Activated naive CD8-positive, alpha-beta T cell treated with anti-CD3 and anti-CD28 coated beads, Interleukin-2, amount 50 U/mL, for 24 hours (primary cell): ENCODE measurements around the gene CEP57L1.
A peak's percentile ranks its signal among the peaks of the same experiment; 100 is the strongest.

ENCODE experiments used
- ATAC-seq: fragments of 150-1000 bp; cut with Tn5 transposase; one replicate; pipeline ENCODE4 v1.10.0; 2021
- DNase-seq: peaks from one replicate; pipeline ENCODE4 v3.0.0; 2021
- H3K27ac Mint-ChIP-seq: one replicate; pipeline ENCODE4 v1.8.0; 2021; ENCODE audit warnings: mild to moderate bottlenecking, mixed read lengths
- H3K27me3 Mint-ChIP-seq: one replicate; pipeline ENCODE4 v1.8.0; 2021; ENCODE audit warnings: mixed read lengths
- H3K36me3 Mint-ChIP-seq: one replicate; pipeline ENCODE4 v1.8.0; 2021; ENCODE audit warnings: low read depth, mixed read lengths
- H3K4me1 Mint-ChIP-seq: one replicate; pipeline ENCODE4 v1.8.0; 2021; ENCODE audit warnings: mixed read lengths
- H3K4me3 Mint-ChIP-seq: one replicate; pipeline ENCODE4 v1.8.0; 2021; ENCODE audit warnings: mild to moderate bottlenecking, moderate library complexity, mixed read lengths
- H3K9me3 Mint-ChIP-seq: one replicate; pipeline ENCODE4 v1.8.0; 2021; ENCODE audit warnings: mixed read lengths

The CEP57L1 gene

DNA sequence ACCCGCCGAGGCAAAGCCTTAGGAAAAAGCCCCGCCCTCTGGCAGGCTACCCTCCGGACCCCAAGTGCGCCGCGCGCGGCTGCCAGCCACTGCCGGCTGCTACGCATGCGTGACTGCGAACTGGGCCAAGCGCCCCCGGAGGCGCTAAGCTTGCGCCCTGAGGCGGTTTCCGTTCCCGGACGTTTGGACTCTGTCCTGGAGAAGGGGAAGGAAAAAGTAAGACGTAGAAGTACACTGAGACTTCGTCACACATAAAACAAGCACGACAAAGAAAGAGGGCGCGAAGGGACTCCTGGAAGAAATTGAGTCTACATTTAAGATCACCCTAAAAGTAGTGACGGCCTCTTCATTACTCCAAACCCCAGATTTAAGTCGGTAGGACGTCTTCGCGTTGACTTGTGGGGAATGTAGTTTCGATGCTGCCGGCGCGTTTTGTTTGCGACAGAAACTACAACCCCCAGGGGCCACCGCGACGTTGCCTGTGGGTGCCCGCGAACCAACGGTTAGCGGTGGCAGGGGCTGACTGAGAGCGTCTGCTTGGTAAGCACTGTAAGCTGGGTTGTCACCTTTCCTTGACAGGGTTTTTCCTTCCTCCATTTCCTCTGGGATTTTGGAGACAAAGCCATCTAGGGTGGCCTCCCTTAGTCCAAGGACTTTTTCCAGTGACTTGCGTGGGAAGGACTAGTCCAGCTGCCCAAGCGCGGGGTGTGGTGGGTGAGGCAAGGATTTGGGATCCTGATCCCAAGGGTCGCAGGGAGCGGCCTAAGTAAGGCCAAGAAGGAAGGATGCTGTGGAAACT is at the start of gene CEP57L1:
CEP57L1 (plus strand) TSS at position 472 of the 799 bp plus-strand sequence. CDS start 49,715 bp downstream, outside the sequence.
- H3K36me3 Mint-ChIP-seq: peaks cover 8% of the 10 kb centered on the region
- H3K9me3 Mint-ChIP-seq: no peaks in the 10 kb centered on the region
- H3K27me3 Mint-ChIP-seq: no peaks in the 10 kb centered on the region
- H3K27ac Mint-ChIP-seq: peak within 1 kb of the TSS; percentile 99
- H3K4me1 Mint-ChIP-seq: peaks cover 49% of the 10 kb centered on the region
- peak within 1 kb of the TSS; percentile 93 for H3K4me3 Mint-ChIP-seq
- peak; percentile 91 for DNase-seq
- peak; percentile 71 for ATAC-seq

DNA sequence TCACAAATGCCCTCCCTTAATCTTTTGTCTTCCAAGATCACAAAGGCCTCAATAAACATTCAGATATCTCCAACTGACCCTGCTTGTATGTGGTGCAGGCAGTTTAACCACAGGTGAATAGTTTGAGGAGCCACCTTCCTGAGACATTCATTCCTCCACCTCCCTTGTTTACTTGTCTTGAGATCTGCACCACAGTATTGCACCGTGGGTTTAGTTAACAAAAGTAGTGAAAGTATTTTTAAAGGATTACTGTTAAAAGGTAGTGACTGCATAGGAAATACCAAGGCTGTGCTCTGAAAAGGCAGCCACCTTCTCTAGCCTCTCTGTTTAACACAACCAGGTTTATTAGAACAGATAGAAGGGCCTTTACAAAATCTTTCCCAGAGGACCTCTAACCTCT is 47.1 kb upstream of the CEP57L1 start:
- Mint-ChIP-seq H3K36me3 (no peaks in the 10 kb centered on the region), H3K9me3 (no peaks in the 10 kb centered on the region), H3K27ac (no peak overlapping the region), H3K27me3 (no peaks in the 10 kb centered on the region), H3K4me3 (no peak overlapping the region), H3K4me1 (peaks cover 20% of the 10 kb centered on the region)
- DNase-seq (no peak), ATAC-seq (no peak)

DNA sequence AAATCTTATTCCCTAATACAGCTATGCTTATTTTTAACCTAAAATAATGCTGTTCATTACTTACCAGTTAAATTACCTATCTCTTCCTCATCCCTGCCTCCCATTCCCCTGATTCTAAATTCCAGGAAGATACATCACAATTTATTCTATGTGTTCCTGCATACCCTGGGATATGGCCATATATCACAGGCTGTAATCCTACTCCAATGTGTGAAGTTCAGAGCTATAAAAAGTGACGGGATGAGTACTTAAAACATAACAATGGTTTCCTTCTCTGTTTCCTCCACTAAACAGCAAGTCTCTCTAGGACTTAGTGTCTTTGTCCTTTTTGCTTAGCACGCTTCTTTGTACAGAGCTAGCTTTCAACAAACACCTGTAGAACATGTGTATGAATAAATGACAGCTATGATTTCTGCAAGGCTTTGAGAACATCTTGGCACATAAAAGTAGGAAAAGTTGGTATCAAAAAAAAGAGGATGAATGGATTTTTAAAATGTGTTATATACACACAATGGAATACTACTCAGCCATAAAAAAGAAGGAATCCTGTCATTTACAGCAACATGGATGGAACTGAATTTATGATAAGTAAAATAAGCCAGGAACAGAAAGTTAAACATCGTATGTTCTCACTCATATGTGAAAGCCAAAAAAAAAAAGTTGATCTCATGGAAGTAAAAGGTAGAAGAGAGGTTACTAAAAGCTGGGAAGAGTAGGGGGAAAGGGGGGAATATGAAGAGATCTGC is 46.5 kb upstream of the CEP57L1 start:
- Mint-ChIP-seq H3K27ac (no peak overlapping the region), H3K27me3 (no peaks in the 10 kb centered on the region), H3K4me3 (no peak overlapping the region), H3K9me3 (no peaks in the 10 kb centered on the region), H3K4me1 (peaks cover 20% of the 10 kb centered on the region), H3K36me3 (no peaks in the 10 kb centered on the region)
- ATAC-seq: no peak
- DNase-seq: no peak

DNA sequence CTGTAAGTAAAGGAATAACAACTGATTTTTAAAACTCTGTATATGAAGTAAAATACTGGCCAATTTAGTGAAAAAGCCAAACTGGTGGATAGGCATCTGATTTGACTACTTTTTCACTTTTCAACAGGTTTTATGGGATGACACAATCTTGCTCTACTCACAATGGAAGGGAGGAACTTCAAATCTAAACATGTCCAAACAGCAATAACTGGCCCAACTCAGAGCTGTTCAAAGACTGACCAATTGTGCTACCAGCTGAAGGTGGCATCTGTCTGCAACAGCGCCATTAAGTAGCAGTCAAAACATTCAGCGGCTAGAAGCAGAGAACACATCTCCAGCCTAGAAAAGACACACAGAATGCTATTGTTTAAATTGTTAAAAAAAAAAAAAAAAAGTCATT is 45.3 kb upstream of the CEP57L1 start:
- no peak overlapping the region for H3K4me3 Mint-ChIP-seq
- no peak for DNase-seq
- H3K4me1 Mint-ChIP-seq: peaks cover 20% of the 10 kb centered on the region
- H3K27me3 Mint-ChIP-seq: no peaks in the 10 kb centered on the region
- no peak for ATAC-seq
- H3K27ac Mint-ChIP-seq: no peak overlapping the region
- no peaks in the 10 kb centered on the region for H3K36me3 Mint-ChIP-seq
- H3K9me3 Mint-ChIP-seq: no peaks in the 10 kb centered on the region

DNA sequence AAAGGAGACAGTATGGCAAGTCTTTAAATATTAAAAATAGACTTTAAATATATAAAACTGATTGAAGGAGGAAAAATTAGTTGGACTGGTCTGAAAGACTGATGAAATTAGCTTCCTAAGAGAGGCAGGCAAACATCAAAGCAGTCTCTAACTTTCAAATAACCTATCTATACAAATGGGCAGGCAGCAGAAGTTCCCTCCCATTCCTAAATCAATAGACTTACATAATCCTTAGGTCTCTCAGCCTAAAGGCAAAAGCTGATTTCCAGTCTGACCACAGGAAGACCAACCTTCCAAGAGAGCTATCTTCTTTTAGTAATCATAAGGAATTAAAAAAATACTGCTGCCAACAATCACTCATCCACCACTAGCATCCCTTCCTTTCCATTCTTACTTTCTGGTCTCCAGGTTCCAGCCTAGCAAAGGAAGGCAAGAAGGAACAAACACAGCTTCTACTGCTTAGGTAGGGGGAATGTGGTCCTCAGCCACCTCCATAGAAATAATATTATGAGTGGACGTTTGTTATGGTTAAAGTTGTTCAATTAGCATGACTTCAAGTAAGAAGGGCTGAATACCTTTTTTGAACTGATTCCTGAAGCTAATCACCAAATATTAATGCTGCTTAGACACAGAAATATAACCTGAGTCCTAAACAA is 44.7 kb upstream of the CEP57L1 start:
- no peaks in the 10 kb centered on the region for H3K27me3 Mint-ChIP-seq
- H3K9me3 Mint-ChIP-seq: no peaks in the 10 kb centered on the region
- H3K27ac Mint-ChIP-seq: no peak overlapping the region
- H3K4me1 Mint-ChIP-seq: peaks cover 20% of the 10 kb centered on the region
- DNase-seq (no peak), ATAC-seq (no peak)
- no peaks in the 10 kb centered on the region for H3K36me3 Mint-ChIP-seq
- no peak overlapping the region for H3K4me3 Mint-ChIP-seq

DNA sequence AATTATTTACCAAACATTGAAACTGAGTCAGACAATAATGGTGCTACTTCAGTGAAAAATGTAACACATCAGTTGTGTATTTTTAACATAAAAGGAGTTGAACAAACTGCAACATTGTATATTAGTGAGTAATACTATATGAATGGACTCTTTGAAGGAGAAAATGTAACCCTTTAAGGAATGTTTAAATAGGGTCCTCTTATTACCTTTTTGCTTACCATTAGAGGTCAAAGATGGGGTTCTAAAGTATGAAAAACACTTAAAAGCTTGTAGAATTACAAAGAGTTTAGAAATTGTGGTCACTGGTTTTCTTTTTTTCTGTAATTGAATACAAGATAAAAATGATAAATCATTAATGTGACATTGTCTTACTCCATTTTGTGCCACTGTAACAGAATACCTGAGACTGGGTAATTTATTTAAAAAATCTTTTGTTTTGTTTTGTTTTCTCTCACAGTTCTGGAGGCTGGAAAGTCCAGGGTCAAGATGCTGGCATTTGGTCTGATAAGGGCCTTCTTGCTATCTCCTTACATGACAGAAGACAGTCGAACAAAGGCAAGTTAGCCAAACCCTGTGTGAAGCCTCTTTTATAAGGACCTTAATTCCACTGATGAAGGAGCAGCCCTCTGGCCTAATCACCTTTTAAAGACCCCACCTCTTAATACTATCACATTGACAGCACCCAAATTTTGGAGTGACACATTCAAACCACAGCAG is 43.8 kb upstream of the CEP57L1 start:
- Mint-ChIP-seq H3K36me3 (no peaks in the 10 kb centered on the region), H3K27ac (no peak overlapping the region), H3K9me3 (no peaks in the 10 kb centered on the region), H3K4me1 (peaks cover 20% of the 10 kb centered on the region), H3K4me3 (no peak overlapping the region), H3K27me3 (no peaks in the 10 kb centered on the region)
- DNase-seq: no peak
- no peak for ATAC-seq

DNA sequence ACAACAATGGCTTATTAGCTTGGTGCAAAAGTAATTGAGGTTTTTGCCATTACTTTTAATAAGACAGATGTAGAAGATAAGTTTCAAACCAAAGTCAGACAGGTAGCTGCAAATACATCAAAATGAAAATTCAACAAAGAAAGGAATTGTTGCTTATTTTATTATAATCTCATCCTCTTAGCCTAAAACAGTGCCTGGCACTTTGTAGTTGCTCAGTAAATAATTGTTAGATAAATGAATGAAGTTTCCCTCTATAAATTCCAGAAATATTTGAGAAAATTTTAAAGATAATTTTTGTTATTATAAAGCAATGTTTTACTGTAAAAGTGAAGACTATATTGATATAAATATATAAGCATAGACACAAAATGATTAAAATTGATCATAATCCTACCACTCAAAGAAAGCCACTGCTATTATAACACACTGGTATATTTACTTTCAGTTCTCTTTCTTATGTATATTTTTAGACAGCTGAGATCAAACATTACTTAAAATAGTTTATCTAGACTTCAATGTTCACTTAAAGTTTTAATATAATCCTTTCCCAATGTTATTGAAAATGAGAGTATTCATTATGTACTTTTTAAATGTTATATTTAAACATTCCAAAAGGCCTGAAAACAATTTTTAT is 43.2 kb upstream of the CEP57L1 start:
- H3K36me3 Mint-ChIP-seq: peaks cover 2% of the 10 kb centered on the region
- no peak for DNase-seq
- H3K4me3 Mint-ChIP-seq: no peak overlapping the region
- no peaks in the 10 kb centered on the region for H3K9me3 Mint-ChIP-seq
- no peak for ATAC-seq
- H3K27ac Mint-ChIP-seq: no peak overlapping the region
- peaks cover 20% of the 10 kb centered on the region for H3K4me1 Mint-ChIP-seq
- no peaks in the 10 kb centered on the region for H3K27me3 Mint-ChIP-seq

DNA sequence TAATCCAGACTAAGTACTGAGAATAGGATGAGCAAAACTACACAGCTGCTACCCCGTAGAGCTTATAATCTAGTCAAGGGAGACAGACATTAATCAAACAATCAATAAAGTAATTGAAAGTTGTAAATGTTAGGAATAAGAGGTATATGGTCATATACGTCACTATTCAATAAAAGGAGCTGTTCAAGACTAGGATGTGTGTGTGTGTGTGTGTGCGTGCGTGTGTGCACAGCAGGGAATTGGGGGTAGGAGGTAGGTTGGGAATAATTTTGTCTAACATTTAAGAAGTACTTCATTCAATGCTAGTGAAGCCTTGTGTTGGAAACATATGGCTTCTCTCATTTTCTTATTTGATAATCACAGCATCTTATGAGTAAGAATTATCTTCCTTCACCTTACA is 42.5 kb upstream of the CEP57L1 start:
- Mint-ChIP-seq H3K27me3 (no peaks in the 10 kb centered on the region), H3K9me3 (no peaks in the 10 kb centered on the region), H3K4me3 (no peak overlapping the region), H3K36me3 (peaks cover 2% of the 10 kb centered on the region), H3K27ac (no peak overlapping the region), H3K4me1 (peaks cover 20% of the 10 kb centered on the region)
- DNase-seq: no peak
- no peak for ATAC-seq

DNA sequence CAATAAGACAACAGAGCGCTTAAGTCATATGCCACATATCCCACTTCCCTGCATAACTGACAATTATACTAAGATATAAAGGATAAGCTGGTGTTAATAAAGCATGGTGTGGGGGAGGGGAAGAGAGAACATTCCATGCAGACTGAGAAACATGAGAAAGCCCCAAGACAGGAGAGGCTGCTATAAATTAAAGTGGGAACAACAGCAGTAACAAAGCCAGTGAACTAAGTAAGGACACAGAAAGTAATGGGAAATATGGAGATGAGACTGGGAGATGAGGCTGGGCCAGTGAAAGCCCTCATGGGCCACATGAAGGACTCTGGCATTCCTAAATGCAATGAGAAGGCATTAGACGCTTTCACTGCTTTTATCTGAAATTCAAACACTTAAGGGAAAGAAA is 42.0 kb upstream of the CEP57L1 start:
- no peak overlapping the region for H3K27ac Mint-ChIP-seq
- H3K4me1 Mint-ChIP-seq: peaks cover 17% of the 10 kb centered on the region
- H3K36me3 Mint-ChIP-seq: peaks cover 2% of the 10 kb centered on the region
- no peak for DNase-seq
- H3K9me3 Mint-ChIP-seq: no peaks in the 10 kb centered on the region
- no peaks in the 10 kb centered on the region for H3K27me3 Mint-ChIP-seq
- no peak overlapping the region for H3K4me3 Mint-ChIP-seq
- ATAC-seq: no peak

DNA sequence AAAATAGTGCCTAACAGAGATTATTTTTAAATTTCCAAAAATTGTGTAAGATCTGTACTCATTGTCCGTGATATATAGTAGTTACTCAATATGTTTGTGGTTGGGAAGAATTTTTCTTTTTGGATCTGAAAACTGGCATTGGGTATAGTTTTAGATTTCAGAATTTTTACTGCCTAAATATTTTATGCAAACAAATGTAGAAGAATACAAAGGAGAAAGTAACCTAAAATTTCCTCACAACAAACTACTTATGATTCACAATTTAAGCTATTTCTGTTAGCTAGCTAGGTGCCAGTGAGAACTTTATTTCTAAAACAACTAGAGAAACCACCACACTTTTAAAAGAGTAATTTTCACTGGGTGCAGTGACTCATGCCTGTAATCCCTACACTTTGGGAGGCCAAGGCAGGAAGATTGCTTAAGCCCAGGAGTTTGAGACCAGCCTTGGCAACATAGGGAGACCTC is 39.5 kb upstream of the CEP57L1 start:
- Mint-ChIP-seq H3K9me3 (no peaks in the 10 kb centered on the region), H3K27ac (no peak overlapping the region), H3K36me3 (peaks cover 2% of the 10 kb centered on the region), H3K4me1 (peaks cover 32% of the 10 kb centered on the region), H3K4me3 (no peak overlapping the region), H3K27me3 (no peaks in the 10 kb centered on the region)
- DNase-seq: no peak
- ATAC-seq: no peak

DNA sequence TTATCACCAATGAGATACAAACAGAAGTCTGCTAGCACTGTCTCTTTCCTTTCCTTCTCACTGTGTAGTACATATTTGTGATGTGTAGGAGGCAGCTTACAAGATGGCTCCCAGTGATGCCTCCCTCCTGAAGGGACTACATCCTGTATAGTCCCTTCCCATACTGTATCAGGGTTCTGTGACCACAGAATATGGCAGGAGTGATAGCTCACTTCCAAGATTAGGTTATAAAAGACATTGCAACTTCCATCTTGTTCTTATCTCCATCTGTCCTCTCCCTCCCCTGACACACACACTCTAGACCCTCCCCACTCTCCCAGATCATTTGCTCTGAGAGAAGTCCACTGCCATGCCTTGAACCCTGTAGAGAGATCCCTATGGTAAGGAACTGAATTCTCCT is 38.6 kb upstream of the CEP57L1 start:
- Mint-ChIP-seq H3K4me1 (peaks cover 30% of the 10 kb centered on the region), H3K27me3 (no peaks in the 10 kb centered on the region), H3K9me3 (no peaks in the 10 kb centered on the region), H3K27ac (no peak overlapping the region), H3K4me3 (no peak overlapping the region), H3K36me3 (peaks cover 2% of the 10 kb centered on the region)
- ATAC-seq (no peak), DNase-seq (no peak)

DNA sequence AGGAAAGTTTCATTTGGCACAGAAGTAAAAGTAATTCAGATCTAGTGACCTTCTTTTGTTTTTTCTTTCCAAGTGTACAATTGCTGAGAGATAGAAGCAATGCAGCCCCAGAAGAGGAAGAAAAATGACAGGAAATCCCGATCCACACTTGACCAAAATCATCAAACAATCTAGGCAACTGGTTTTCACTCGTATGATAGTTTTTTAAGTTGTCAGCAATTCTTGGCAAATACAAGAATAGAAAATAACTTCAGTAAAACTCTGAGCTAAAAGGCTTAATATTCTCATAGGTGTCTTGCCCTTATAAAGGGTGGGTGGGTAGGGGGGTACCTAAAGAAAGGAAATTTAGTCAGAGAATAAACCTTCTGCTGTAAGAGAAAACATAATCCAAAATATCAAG is 36.7 kb upstream of the CEP57L1 start:
- ATAC-seq (no peak), DNase-seq (no peak)
- Mint-ChIP-seq H3K9me3 (no peaks in the 10 kb centered on the region), H3K36me3 (peaks cover 2% of the 10 kb centered on the region), H3K4me3 (no peak overlapping the region), H3K4me1 (peaks cover 25% of the 10 kb centered on the region), H3K27me3 (no peaks in the 10 kb centered on the region), H3K27ac (no peak overlapping the region)

DNA sequence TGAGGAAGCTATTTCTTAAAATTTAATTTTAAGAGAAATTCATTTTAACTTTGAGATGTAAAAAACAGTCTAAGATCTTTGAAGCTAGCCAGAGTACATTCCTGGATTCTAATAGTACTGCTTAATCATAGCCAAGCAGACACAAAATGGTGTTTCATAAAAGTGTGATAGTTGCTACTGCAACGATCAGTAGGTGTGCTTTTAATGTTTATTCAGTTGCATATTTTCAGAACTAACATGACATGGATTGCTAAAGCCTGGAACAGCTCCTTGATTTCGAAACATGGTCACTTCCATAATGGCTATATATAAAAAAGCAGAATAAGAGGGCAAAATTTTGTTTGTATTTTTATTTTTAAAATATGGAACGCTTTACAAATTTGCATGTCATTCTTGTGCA is 36.2 kb upstream of the CEP57L1 start:
- Mint-ChIP-seq H3K4me3 (no peak overlapping the region), H3K27ac (peak overlapping the region; percentile 55), H3K27me3 (no peaks in the 10 kb centered on the region), H3K4me1 (peaks cover 27% of the 10 kb centered on the region), H3K36me3 (peaks cover 2% of the 10 kb centered on the region), H3K9me3 (no peaks in the 10 kb centered on the region)
- DNase-seq: no peak
- no peak for ATAC-seq

DNA sequence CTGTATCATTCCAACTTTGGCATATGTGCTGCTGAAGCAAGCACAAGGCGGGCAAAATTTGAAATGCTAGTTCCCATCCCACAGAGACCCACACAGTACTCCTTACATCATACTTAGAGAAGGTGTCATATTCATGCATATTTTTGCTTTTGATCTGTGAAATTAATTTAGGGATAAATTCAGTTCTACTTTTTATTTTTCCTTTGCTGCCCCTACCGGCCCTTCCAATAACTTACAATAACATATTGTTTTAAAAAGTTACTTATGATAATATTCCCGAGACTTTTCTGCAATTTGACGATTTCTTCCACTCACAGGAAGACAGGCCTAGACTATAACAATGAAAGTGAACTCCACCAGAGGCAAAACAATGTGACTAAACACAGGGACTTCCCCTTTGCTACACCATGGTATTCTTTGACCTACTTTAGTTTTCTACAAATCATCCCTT is 35.7 kb upstream of the CEP57L1 start:
- DNase-seq (no peak), ATAC-seq (peak; percentile 96)
- no peaks in the 10 kb centered on the region for H3K27me3 Mint-ChIP-seq
- peaks cover 29% of the 10 kb centered on the region for H3K4me1 Mint-ChIP-seq
- peak overlapping the region; percentile 64 for H3K4me3 Mint-ChIP-seq
- H3K9me3 Mint-ChIP-seq: no peaks in the 10 kb centered on the region
- H3K27ac Mint-ChIP-seq: peak overlapping the region; percentile 55
- H3K36me3 Mint-ChIP-seq: peaks cover 2% of the 10 kb centered on the region
